Stimulated activated naive CD8-positive, alpha-beta T cell treated with anti-CD3 and anti-CD28 coated beads, Interleukin-15, amount 100 ng/mL, for 72 hours (primary cell): Measurements from ENCODE around the gene G0S2.

ENCODE experiments used
- ATAC-seq: fragments of 150-1000 bp; cut with Tn5 transposase; 2 replicates; pipeline ENCODE4 v1.10.0; 2021; ENCODE audit warnings: mild to moderate bottlenecking, moderate library complexity
- DNase-seq, 2 donors: peaks; one replicate each; pipeline ENCODE4 v3.0.0; 2021 to 2022
- H3K27ac Mint-ChIP-seq, 2 donors: one replicate each; pipeline ENCODE4 v1.8.0; 2022; ENCODE audit warnings: mild to moderate bottlenecking in 2 of 2, mixed read lengths in 2 of 2, moderate library complexity in 2 of 2
- H3K27me3 Mint-ChIP-seq: one replicate; pipeline ENCODE4 v1.8.0; 2022; ENCODE audit warnings: mixed read lengths
- H3K4me1 Mint-ChIP-seq: one replicate; pipeline ENCODE4 v1.8.0; 2022; ENCODE audit warnings: mild to moderate bottlenecking, mixed read lengths
- H3K4me3 Mint-ChIP-seq, 2 donors: one replicate each; pipeline ENCODE4 v1.8.0; 2022; ENCODE audit warnings: mild to moderate bottlenecking in 2 of 2, mixed read lengths in 2 of 2, moderate library complexity in 1 of 2
- H3K9me3 Mint-ChIP-seq, 2 donors: one replicate each; pipeline ENCODE4 v1.8.0; 2022; ENCODE audit warnings: mixed read lengths in 2 of 2

G0S2 gene

DNA sequence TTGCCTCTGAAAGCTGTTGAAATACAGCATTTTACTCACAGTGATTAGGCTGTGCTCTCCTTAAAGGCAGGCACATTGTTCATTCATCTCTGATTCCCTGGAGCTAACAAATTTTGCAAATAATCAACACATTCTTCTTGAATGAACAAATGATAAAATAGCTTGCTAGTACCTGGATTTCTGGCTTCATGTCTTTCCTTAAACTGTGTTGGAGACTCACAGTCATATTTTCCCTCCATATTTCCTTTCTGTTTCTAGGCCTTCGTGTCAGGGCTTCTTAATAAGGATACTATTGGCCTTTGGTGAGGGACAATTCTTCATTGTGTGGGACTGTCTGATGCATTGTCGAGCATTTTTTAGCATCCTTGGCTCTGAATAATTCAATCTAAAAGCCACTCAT, 39.1 kb downstream of the G0S2 start:
- H3K4me3 Mint-ChIP-seq = peak overlapping the region in 1 of 2 donors; percentile 44
- H3K27ac Mint-ChIP-seq = peak overlapping the region in 1 of 2 donors; percentile 21
- H3K4me1 Mint-ChIP-seq = peaks cover 58% of the 10 kb centered on the region

DNA sequence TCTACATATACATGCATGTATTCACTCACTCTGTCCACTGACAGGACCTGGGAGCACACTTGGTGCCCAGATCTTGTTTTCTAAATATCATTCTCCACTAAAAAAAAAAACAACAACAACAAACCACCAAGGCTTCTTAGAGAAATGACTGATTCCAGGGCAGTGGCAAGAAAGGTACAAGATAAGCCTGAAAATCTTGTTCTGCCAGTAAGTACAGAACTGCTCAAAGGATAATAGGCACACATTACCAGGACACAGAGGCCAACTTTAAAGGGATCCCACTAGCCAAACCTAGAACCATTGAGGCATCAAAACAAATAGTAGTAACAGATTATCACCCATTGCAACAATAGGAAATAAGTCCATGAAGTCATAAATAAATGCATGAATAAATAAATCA, 40.1 kb downstream of the G0S2 start:
- Mint-ChIP-seq H3K9me3 (peaks cover 6 to 8% of the 10 kb centered on the region in 2 donors), H3K4me1 (peaks cover 48% of the 10 kb centered on the region), H3K27ac (peak overlapping the region in 1 of 2 donors; percentile 2), H3K4me3 (peak overlapping the region in 1 of 2 donors; percentile 34), H3K27me3 (no peaks in the 10 kb centered on the region)
- no peak for ATAC-seq
- no peak for DNase-seq

More for the DNA sequence above, 39.1 kb downstream of the G0S2 start:
- no peak for DNase-seq
- H3K27me3 Mint-ChIP-seq = no peaks in the 10 kb centered on the region
- ATAC-seq = no peak
- H3K9me3 Mint-ChIP-seq = peaks cover 4 to 5% of the 10 kb centered on the region in 2 donors

DNA sequence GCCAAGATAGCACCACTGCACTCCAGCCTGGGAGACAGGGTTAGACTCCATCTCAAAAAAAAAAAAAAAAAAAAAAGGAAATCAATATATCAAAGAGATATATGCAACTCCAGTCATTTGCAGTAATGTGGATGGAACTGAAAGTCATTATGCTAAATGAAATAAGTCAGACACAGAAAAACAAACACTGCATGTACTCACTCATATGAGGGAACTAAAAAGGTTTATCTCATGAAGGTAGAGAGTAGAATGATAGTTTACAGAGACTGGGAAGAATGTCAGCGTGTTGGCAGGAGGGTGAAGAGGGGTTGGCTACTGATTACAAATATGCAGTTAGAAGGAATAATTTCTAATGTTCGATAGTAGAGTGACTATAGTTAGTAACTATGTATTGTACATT, 42.6 kb downstream of the G0S2 start:
- no peak overlapping the region for H3K4me3 Mint-ChIP-seq
- peaks cover 6 to 8% of the 10 kb centered on the region in 2 donors for H3K9me3 Mint-ChIP-seq
- no peak for DNase-seq
- ATAC-seq = peak; percentile 78
- peaks cover 55% of the 10 kb centered on the region for H3K4me1 Mint-ChIP-seq
- peak overlapping the region in 1 of 2 donors; percentile 10 for H3K27ac Mint-ChIP-seq
- no peaks in the 10 kb centered on the region for H3K27me3 Mint-ChIP-seq

DNA sequence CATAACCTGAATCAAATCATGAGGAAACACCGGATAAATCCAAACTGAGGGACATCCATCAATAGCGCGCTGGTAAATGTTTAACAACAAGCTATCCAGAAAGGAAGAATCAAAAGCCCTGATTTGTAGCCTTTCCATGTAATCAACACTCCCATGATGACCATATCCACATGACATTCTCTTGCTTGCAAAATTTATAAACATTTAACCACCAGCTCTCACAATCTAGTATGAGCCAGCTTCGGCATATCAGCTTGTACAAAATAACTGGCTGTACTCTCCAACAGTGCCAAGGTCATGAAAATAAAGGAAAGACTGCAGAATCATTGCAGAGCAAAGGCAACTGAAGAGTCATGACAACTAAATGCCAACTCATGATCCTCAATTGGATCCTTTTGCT, 45.1 kb downstream of the G0S2 start:
- Mint-ChIP-seq H3K4me1 (peaks cover 69% of the 10 kb centered on the region), H3K4me3 (no peak overlapping the region), H3K27me3 (no peaks in the 10 kb centered on the region), H3K9me3 (peaks cover 6 to 8% of the 10 kb centered on the region in 2 donors), H3K27ac (no peak overlapping the region)
- ATAC-seq (no peak), DNase-seq (no peak)

DNA sequence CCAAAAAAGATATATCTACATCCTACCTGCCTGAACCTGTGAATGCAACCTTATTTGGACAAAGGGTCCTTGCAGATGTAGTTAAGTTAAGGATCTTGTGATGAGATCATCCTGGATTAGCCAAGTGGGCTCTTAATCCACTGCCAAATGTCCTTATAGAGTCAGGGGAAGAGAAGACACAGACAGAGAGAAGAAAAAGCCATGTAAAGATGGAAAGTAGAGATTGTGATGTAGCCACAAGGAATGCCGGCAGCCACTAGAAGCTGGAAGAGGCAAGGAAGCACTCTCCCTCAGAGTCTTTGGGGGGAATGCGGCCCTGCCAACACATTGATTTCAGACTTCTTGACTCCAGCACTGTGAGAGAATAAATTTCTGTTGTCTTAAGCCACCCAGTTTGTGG, 45.6 kb downstream of the G0S2 start:
- DNase-seq = no peak
- Mint-ChIP-seq H3K9me3 (peaks cover 8 to 9% of the 10 kb centered on the region in 2 donors), H3K27ac (peak overlapping the region in 1 of 2 donors; percentile 76), H3K4me1 (peaks cover 69% of the 10 kb centered on the region), H3K4me3 (peak overlapping the region in 1 of 2 donors; percentile 6), H3K27me3 (no peaks in the 10 kb centered on the region)
- no peak for ATAC-seq

DNA sequence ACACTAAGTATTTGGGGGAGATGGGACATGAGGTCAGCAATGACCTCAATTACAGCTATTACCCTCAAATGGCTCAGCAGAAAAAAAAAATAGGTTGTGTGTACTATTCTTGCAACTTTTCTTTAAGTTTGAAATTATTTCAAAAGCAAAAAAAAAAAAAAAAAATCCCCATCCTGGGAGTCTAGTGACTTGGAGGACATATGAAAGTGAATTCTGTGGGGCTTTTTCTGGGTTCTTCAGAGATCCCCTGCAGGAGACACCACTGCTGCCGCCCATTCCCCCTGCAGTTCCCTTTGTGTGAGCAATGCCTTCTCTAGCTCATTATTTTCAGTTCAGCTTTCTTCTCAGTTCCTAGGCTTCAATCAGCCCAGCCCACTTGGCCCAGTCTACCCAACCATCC, 46.1 kb downstream of the G0S2 start:
- no peak for ATAC-seq
- Mint-ChIP-seq H3K27ac (peak overlapping the region; percentile 64 to 76), H3K4me1 (peaks cover 65% of the 10 kb centered on the region), H3K9me3 (peaks cover 8 to 9% of the 10 kb centered on the region in 2 donors), H3K4me3 (no peak overlapping the region), H3K27me3 (no peaks in the 10 kb centered on the region)
- DNase-seq = no peak

DNA sequence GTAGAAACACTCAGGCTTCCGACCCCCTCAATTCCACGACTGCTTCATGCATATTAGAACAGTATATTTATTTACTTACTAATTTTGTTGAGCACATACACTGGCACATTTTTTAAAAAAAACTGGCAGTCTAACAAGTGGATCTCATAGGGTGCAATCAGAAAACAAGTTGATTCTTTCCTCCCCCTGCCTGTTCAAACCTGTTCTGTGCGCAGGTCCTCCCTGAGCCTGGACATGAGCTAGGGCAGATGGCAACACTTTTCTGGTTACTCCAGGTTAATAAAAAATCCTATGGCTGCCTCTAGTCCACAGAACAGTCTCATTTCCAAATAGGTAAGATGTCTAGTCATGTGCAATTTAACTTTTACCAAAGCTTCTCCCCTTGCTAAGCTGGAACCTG, 48.1 kb downstream of the G0S2 start:
- Mint-ChIP-seq H3K4me1 (peaks cover 62% of the 10 kb centered on the region), H3K27ac (peak overlapping the region; percentile 43 to 100), H3K4me3 (peak overlapping the region in 1 of 2 donors; percentile 82), H3K9me3 (peaks cover 8 to 9% of the 10 kb centered on the region in 2 donors), H3K27me3 (no peaks in the 10 kb centered on the region)
- no peak for DNase-seq
- no peak for ATAC-seq

DNA sequence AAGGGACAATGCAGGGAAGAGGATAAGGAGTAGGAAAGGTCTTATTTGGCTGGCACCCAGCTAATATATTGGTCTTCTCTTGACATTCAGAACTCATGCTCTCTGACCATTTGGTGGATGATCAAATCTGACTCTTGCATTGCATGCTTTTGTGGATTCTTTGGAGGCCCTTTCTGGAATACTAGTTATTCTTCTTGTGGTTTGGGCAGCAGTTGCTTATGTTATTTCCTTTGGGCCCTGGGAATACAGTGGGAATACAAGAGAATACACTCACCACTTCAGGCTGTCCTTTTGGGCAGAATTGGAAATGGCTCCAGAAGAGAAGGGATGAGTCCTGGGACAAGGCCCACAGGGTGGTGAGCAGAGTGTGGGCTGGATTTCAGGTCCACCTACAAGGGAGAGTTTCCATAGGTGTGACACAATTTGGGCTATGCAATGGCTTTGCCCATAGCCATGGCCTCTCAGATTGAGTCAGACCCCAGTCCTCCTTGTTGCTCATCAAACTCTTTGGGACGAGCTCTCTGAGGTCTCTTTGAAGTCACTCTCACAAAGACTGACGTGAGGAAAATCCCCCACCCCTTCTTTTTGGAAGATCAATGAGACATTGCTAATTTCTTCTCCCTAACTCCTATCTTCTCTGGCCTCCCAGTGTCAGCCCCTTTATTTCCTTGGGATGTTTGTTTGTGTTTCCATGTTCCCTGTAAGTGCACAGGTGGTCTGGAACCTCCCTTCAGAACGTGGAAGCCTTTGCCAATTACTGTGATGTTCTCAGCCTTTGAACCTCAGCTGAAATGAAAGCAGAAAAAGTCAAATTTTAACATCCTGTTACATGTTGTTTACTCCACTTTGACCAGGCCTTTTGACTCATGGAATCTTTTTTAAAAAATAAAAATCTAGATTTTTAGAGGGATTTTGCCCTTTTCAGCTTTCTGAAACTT, 48.8 kb downstream of the G0S2 start:
- Mint-ChIP-seq H3K9me3 (peaks cover 6 to 9% of the 10 kb centered on the region in 2 donors), H3K27ac (peak overlapping the region; percentile 100), H3K27me3 (no peaks in the 10 kb centered on the region), H3K4me1 (peaks cover 62% of the 10 kb centered on the region), H3K4me3 (peak overlapping the region; percentile 81 to 82)
- ATAC-seq (peak; percentile 96), DNase-seq (peak; percentile 53 to 77)
